Trophoblast cell (in vitro differentiated cells and primary cell): ENCODE data around the gene SIGLEC12.

ENCODE experiments used
- DNase-seq, 2 donors: peaks; one replicate each; pipeline ENCODE4 v3.0.0-alpha.2; 2016
- H2AFZ ChIP-seq: 2 replicates; pipeline ENCODE4 v1.6.1; 2013; ENCODE audit warnings: low read length, moderate library complexity, mild to moderate bottlenecking; ENCODE audit not compliant: insufficient read depth, poor library complexity
- H2AK5ac ChIP-seq: 2 replicates; pipeline ENCODE4 v1.6.1; 2013; ENCODE audit warnings: mild to moderate bottlenecking, low read length
- H2BK120ac ChIP-seq: 2 replicates; pipeline ENCODE4 v1.6.1; 2013; ENCODE audit warnings: low read length, mild to moderate bottlenecking, moderate library complexity; ENCODE audit not compliant: insufficient read depth, poor library complexity
- H2BK12ac ChIP-seq: 2 replicates; pipeline ENCODE4 v1.6.1; 2013; ENCODE audit warnings: mild to moderate bottlenecking, low read length, moderate library complexity
- H2BK5ac ChIP-seq: 2 replicates; pipeline ENCODE4 v1.6.1; 2013; ENCODE audit warnings: low read length, low read depth, moderate library complexity, mild to moderate bottlenecking; ENCODE audit not compliant: poor library complexity
- H3K14ac ChIP-seq: 2 replicates; pipeline ENCODE4 v1.6.1; 2013; ENCODE audit warnings: mild to moderate bottlenecking, low read length
- H3K18ac ChIP-seq: 2 replicates; pipeline ENCODE4 v1.6.1; 2013; ENCODE audit warnings: mild to moderate bottlenecking, low read length
- H3K23ac ChIP-seq: 2 replicates; pipeline ENCODE4 v1.6.1; 2013; ENCODE audit warnings: low read length
- H3K27ac ChIP-seq: 2 replicates; pipeline ENCODE4 v1.5.1; 2013; ENCODE audit warnings: low read depth, mild to moderate bottlenecking, inconsistent platforms, low read length, moderate library complexity
- H3K27me3 ChIP-seq: 2 replicates; pipeline ENCODE4 v1.6.1; 2013; ENCODE audit warnings: inconsistent platforms, mild to moderate bottlenecking, low read length, moderate library complexity; ENCODE audit not compliant: insufficient read depth
- H3K36me3 ChIP-seq, 2 experiments: 1 replicate in 1 of 2; 2 replicates in 1 of 2; pipeline ENCODE4 v1.6.1; 2013; ENCODE audit warnings: low read length in 2 of 2, mild to moderate bottlenecking in 2 of 2, moderate library complexity in 1 of 2; ENCODE audit not compliant: insufficient read depth in 2 of 2, control insufficient read depth in 1 of 2
- H3K4ac ChIP-seq: 2 replicates; pipeline ENCODE4 v1.6.1; 2013; ENCODE audit warnings: low read depth, mild to moderate bottlenecking, low read length, moderate library complexity
- H3K4me1 ChIP-seq, 2 experiments: 1 replicate in 1 of 2; 2 replicates in 1 of 2; pipeline ENCODE4 v1.6.1; 2013; ENCODE audit warnings: low read length in 2 of 2, mild to moderate bottlenecking in 2 of 2, moderate library complexity in 1 of 2; ENCODE audit not compliant: insufficient read depth in 2 of 2, control insufficient read depth in 1 of 2
- H3K4me2 ChIP-seq: 2 replicates; pipeline ENCODE4 v1.6.1; 2013; ENCODE audit warnings: inconsistent platforms, mild to moderate bottlenecking, low read length, moderate library complexity
- H3K4me3 ChIP-seq: 2 replicates; pipeline ENCODE4 v1.5.1; 2013; ENCODE audit warnings: mild to moderate bottlenecking, low read depth, low read length, inconsistent platforms
- H3K79me1 ChIP-seq: one replicate; pipeline ENCODE4 v1.6.1; 2013; ENCODE audit warnings: low read length
- H3K79me2 ChIP-seq: 2 replicates; pipeline ENCODE4 v1.6.1; 2013; ENCODE audit warnings: low read length, mild to moderate bottlenecking; ENCODE audit not compliant: control insufficient read depth, insufficient read depth, poor library complexity
- H3K9ac ChIP-seq: 2 replicates; pipeline ENCODE4 v1.6.1; 2013; ENCODE audit warnings: mild to moderate bottlenecking, low read length
- H3K9me3 ChIP-seq: 2 replicates; pipeline ENCODE4 v1.6.1; 2013; ENCODE audit warnings: low read depth, mild to moderate bottlenecking, control low read depth, inconsistent platforms, low read length; ENCODE audit not compliant: insufficient read depth
- H4K12ac ChIP-seq: 2 replicates; pipeline ENCODE4 v1.6.1; 2013; ENCODE audit warnings: low read depth, mild to moderate bottlenecking, low read length, moderate library complexity
- H4K8ac ChIP-seq: 2 replicates; pipeline ENCODE4 v1.6.1; 2013; ENCODE audit warnings: low read depth, mild to moderate bottlenecking, low read length, moderate library complexity
- H4K91ac ChIP-seq: one replicate; pipeline ENCODE4 v1.6.1; 2013; ENCODE audit warnings: low read depth, mild to moderate bottlenecking, low read length, moderate library complexity
- WGBS: extraction: QIAGEN DNeasy Blood & Tissue Kit; methylation state at CpG from one replicate; pipeline ENCODE4 v1.1.7; 2013; ENCODE audit warnings: missing lambda C conversion rate; ENCODE audit not compliant: insufficient read length, insufficient coverage; ENCODE audit errors: extremely low coverage; 5-methylcytosine and 5-hydroxymethylcytosine counted together

SIGLEC12 gene

DNA sequence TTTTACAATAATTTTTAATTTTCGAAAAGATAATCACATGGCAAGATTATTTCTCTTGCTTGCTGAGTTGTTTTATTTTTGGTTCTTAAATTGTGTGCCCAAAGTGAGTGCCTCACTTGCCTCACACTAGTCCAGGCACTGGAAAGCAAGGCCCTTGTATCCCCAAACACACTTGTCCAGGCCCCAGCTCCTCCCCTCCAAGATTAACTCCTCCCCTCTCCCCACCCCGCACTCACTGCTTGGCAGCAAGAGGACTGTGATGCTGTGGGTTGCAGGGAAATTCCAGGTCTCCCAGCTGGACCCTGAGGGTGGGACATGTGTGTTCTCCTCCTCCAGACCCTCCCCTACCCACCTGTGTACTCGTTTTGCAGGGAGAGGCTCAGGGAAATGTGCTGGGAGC, 3.9 kb downstream of the SIGLEC12 start:
- H4K91ac ChIP-seq: no peak overlapping the region
- H2BK12ac ChIP-seq: no peak overlapping the region
- H3K27ac ChIP-seq: no peak overlapping the region
- no peak overlapping the region for H3K14ac ChIP-seq
- H3K18ac ChIP-seq: no peak overlapping the region
- WGBS: no CpG with 5 or more reads among the region's 3 CpGs
- H3K9ac ChIP-seq: no peak overlapping the region
- no peak overlapping the region for H2BK5ac ChIP-seq
- H4K8ac ChIP-seq: no peak overlapping the region
- H3K9me3 ChIP-seq: peaks cover 59% of the 10 kb centered on the region
- no peaks in the 10 kb centered on the region for H3K27me3 ChIP-seq
- no peaks in the 10 kb centered on the region for H3K4me1 ChIP-seq
- no peaks in the 10 kb centered on the region for H3K79me2 ChIP-seq
- no peak overlapping the region for H3K4me3 ChIP-seq
- no peaks in the 10 kb centered on the region for H3K79me1 ChIP-seq
- H3K36me3 ChIP-seq: no peaks in the 10 kb centered on the region
- no peak overlapping the region for H4K12ac ChIP-seq
- no peak overlapping the region for H2AK5ac ChIP-seq
- no peak overlapping the region for H3K4ac ChIP-seq
- no peak for DNase-seq
- H3K23ac ChIP-seq: no peak overlapping the region
- no peak overlapping the region for H2AFZ ChIP-seq
- H2BK120ac ChIP-seq: no peak overlapping the region
- no peak overlapping the region for H3K4me2 ChIP-seq

DNA sequence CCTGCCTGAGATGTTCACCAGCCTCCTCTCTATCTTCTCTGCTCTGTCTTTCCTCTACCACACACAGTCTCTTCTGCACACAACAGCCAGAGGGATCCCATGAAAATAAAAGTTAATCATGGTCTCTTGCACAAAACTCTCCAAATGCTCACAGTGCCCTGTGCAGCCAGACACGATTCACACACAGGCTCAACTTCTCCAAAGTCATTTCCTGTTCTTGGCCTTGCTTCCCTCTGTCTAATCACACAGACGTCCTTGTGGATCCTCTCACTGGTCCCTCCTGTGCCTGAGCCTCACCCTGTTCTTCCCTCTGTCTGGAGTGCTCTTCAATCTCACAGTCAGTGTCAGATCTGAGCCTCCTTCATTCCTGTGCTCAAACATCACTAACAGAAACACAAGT, 7.8 kb downstream of the SIGLEC12 start:
- Histone ChIP-seq H3K79me1 (no peaks in the 10 kb centered on the region), H3K79me2 (no peaks in the 10 kb centered on the region), H4K8ac (no peak overlapping the region), H2BK12ac (no peak overlapping the region), H2AFZ (no peak overlapping the region), H2BK120ac (no peak overlapping the region), H2BK5ac (no peak overlapping the region), H3K18ac (no peak overlapping the region), H4K12ac (no peak overlapping the region), H4K91ac (no peak overlapping the region), H3K14ac (no peak overlapping the region), H3K4ac (no peak overlapping the region), H3K27me3 (no peaks in the 10 kb centered on the region), H3K4me2 (no peak overlapping the region), H2AK5ac (no peak overlapping the region), H3K27ac (no peak overlapping the region), H3K9ac (no peak overlapping the region), H3K23ac (no peak overlapping the region), H3K4me3 (no peak overlapping the region), H3K4me1 (no peaks in the 10 kb centered on the region), H3K36me3 (no peaks in the 10 kb centered on the region), H3K9me3 (peaks cover 44% of the 10 kb centered on the region)
- no CpG with 5 or more reads among the region's 2 CpGs for WGBS
- DNase-seq: no peak

DNA sequence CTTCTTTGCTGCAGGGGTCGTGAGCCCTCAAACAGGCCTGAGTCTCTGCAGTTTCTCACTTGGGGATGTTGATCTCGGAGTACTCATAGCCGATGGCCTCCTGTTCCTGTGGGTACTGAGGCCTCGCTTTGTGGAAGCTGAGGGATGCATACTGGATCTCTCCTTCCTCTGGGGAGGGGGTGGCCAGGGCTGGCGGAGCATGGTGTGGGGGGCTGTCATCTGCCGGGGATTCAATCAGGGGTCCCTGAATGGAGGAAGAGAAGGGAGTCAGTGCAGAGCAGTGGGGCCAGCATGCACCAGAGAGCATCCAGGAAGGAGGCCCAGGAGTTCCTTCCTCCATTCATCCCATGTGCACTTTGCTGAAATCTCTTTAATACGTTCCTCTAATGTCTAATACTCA, 10.0 kb downstream of the SIGLEC12 start:
- Histone ChIP-seq H3K79me2 (no peaks in the 10 kb centered on the region), H3K9ac (no peak overlapping the region), H3K4ac (no peak overlapping the region), H3K79me1 (no peaks in the 10 kb centered on the region), H4K91ac (no peak overlapping the region), H3K27ac (no peak overlapping the region), H3K4me1 (no peaks in the 10 kb centered on the region), H3K9me3 (peaks cover 29% of the 10 kb centered on the region), H3K4me3 (no peak overlapping the region), H3K23ac (no peak overlapping the region), H2BK12ac (no peak overlapping the region), H2BK5ac (no peak overlapping the region), H3K14ac (no peak overlapping the region), H4K8ac (no peak overlapping the region), H3K18ac (no peak overlapping the region), H2AFZ (no peak overlapping the region), H3K4me2 (no peak overlapping the region), H3K36me3 (no peaks in the 10 kb centered on the region), H2AK5ac (no peak overlapping the region), H4K12ac (no peak overlapping the region), H2BK120ac (no peak overlapping the region), H3K27me3 (no peaks in the 10 kb centered on the region)
- no CpG with 5 or more reads among the region's 7 CpGs for WGBS
- DNase-seq: no peak

DNA sequence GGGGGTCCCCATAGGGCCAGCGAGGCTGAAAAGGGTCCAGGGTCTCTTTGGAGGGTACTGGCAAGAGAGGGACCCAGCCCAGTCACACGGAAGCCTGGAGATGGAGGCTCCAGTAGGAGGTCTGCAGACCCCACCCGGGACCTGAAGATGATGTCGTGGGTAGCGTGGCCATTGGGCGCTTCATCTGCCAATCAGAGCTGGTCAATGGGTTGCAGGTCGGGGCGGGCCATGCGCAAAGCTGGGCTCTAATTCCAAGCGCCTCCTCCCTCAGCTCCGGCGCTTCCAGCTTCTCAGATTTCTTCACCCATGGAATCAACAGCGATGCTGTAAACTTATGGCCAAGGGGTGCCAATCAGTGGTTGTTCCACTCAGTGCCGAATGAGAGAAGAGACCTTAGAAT, 10.9 kb downstream of the SIGLEC12 start:
- Histone ChIP-seq H3K4me2 (no peak overlapping the region), H3K79me1 (no peaks in the 10 kb centered on the region), H2AK5ac (no peak overlapping the region), H3K79me2 (no peaks in the 10 kb centered on the region), H4K8ac (no peak overlapping the region), H3K4ac (no peak overlapping the region), H2AFZ (no peak overlapping the region), H3K14ac (no peak overlapping the region), H4K12ac (no peak overlapping the region), H3K27ac (no peak overlapping the region), H3K4me1 (no peaks in the 10 kb centered on the region), H3K36me3 (no peaks in the 10 kb centered on the region), H4K91ac (no peak overlapping the region), H2BK5ac (no peak overlapping the region), H3K9ac (no peak overlapping the region), H2BK12ac (no peak overlapping the region), H3K27me3 (no peaks in the 10 kb centered on the region), H3K9me3 (peaks cover 30% of the 10 kb centered on the region), H3K4me3 (no peak overlapping the region), H2BK120ac (no peak overlapping the region), H3K18ac (no peak overlapping the region), H3K23ac (no peak overlapping the region)
- no peak for DNase-seq
- WGBS: no CpG with 5 or more reads among the region's 14 CpGs
